GM19438 (cell line): ENCODE data around the gene AGAP1.

Source experiments
- ATAC-seq: cut with Tn5 transposase; IDR thresholded peaks from one replicate; pipeline ENCODE4 v1.9.1; 2021; ENCODE audit warnings: low read depth; ENCODE audit not compliant: unreplicated experiment

Gene AGAP1

GRCh38 chr2:235990344-235990743 lies 496.5 kb downstream of the AGAP1 start:
- no peak for ATAC-seq

GRCh38 chr2:235992024-235992423 lies 498.2 kb downstream of the AGAP1 start:
- no peak for ATAC-seq

GRCh38 chr2:235996419-235996818 lies 502.6 kb downstream of the AGAP1 start:
- ATAC-seq = no peak

GRCh38 chr2:235999011-235999410 lies 505.2 kb downstream of the AGAP1 start:
- ATAC-seq = no peak

GRCh38 chr2:236001166-236001828 lies 507.5 kb downstream of the AGAP1 start:
- ATAC-seq = no peak

GRCh38 chr2:236001854-236002253 lies 508.0 kb downstream of the AGAP1 start:
- no peak for ATAC-seq

GRCh38 chr2:236008006-236008405 lies 514.2 kb downstream of the AGAP1 start:
- ATAC-seq = no peak

GRCh38 chr2:236008857-236009256 lies 515.0 kb downstream of the AGAP1 start:
- ATAC-seq = no peak

GRCh38 chr2:236010920-236011685 lies 517.3 kb downstream of the AGAP1 start:
- ATAC-seq = no peak

- no peak for ATAC-seq
These were observed 518.3 kb downstream of the AGAP1 start for GRCh38 chr2:236012155-236012554.

- ATAC-seq = no peak
These were observed 520.7 kb downstream of the AGAP1 start for GRCh38 chr2:236014408-236015131.

- no peak for ATAC-seq
These were observed 521.3 kb downstream of the AGAP1 start for GRCh38 chr2:236015171-236015570.

GRCh38 chr2:236016496-236016895 lies 522.7 kb downstream of the AGAP1 start:
- ATAC-seq = no peak

GRCh38 chr2:236017446-236017845 lies 523.6 kb downstream of the AGAP1 start:
- no peak for ATAC-seq

- no peak for ATAC-seq
These were observed 525.6 kb downstream of the AGAP1 start for GRCh38 chr2:236019434-236019833.

GRCh38 chr2:236021499-236022057 lies 527.7 kb downstream of the AGAP1 start:
- no peak for ATAC-seq

- ATAC-seq = no peak
These were observed 528.3 kb downstream of the AGAP1 start for GRCh38 chr2:236022128-236022527.

GRCh38 chr2:236025892-236026291 lies 532.0 kb downstream of the AGAP1 start:
- ATAC-seq = no peak

GRCh38 chr2:236026841-236027240 lies 533.0 kb downstream of the AGAP1 start:
- no peak for ATAC-seq

GRCh38 chr2:236028066-236028465 lies 534.2 kb downstream of the AGAP1 start:
- ATAC-seq = no peak

GRCh38 chr2:236033462-236033861 lies 539.6 kb downstream of the AGAP1 start:
- no peak for ATAC-seq
